Caco-2 (cell line): ENCODE measurements around the gene ACOXL. TPM values are rescaled to one million over a fixed set of nuclear protein-coding genes. Genes with fewer than 3 reads are reported as not detected.

Experiments
- BruUV-seq: library from RNA; stranded (reverse); fragments of 400-500 nt; replicated peaks from 2 replicates; lab custom pipeline; 2021; lab: Mats Ljungman, UMichigan
- CTCF ChIA-PET: fragments of 300-600 bp; sonication (Branson Sonifier 250); formaldehyde crosslinking; loops from one replicate; lab custom pipeline; 2022; ENCODE audit warnings: antibody characterized with exemption; lab: Charles Lee
- POLR2A ChIA-PET: fragments of 300-600 bp; sonication (Branson Sonifier 250); formaldehyde crosslinking; loops from one replicate; lab custom pipeline; 2022; ENCODE audit warnings: antibody characterized with exemption; lab: Charles Lee
- DNase-seq, 2 experiments: peaks; one replicate each; pipeline versions ENCODE4 v3.0.0 to v3.0.0-alpha.2; 2020 to 2022
- H3K27me3 ChIP-seq: replicated peaks from 2 replicates; pipeline ENCODE4 v1.6.0; 2011; ENCODE audit warnings: low read length; ENCODE audit not compliant: control insufficient read depth, insufficient read depth
- H3K36me3 ChIP-seq: 2 replicates; pipeline ENCODE4 v1.5.1; 2011; ENCODE audit warnings: low read length; ENCODE audit not compliant: control insufficient read depth, insufficient read depth
- H3K4me1 ChIP-seq: fragments of 250-450 bp; sonication (Bioruptor Pico); 2 replicates; pipeline ENCODE4 v1.5.1; 2020; ENCODE audit warnings: mild to moderate bottlenecking
- H3K4me3 ChIP-seq: 2 replicates; pipeline ENCODE4 v1.5.1; 2011; ENCODE audit warnings: low read depth, mild to moderate bottlenecking, control low read depth, low read length
- H3K9me3 ChIP-seq: fragments of 250-450 bp; sonication (Bioruptor Pico); 2 replicates; pipeline ENCODE4 v1.5.1; 2020; ENCODE audit warnings: mild to moderate bottlenecking, moderate library complexity
- H3K27ac Mint-ChIP-seq: one replicate; pipeline ENCODE4 v1.8.0; 2022; ENCODE audit warnings: mixed read lengths; ENCODE audit not compliant: unreplicated experiment
- H3K27me3 Mint-ChIP-seq: one replicate; pipeline ENCODE4 v1.8.0; 2022; ENCODE audit warnings: mixed read lengths; ENCODE audit not compliant: insufficient read depth, unreplicated experiment
- H3K36me3 Mint-ChIP-seq: one replicate; pipeline ENCODE4 v1.8.0; 2022; ENCODE audit warnings: mild to moderate bottlenecking, mixed read lengths; ENCODE audit not compliant: insufficient read depth, unreplicated experiment
- H3K4me1 Mint-ChIP-seq: one replicate; pipeline ENCODE4 v1.8.0; 2022; ENCODE audit warnings: low read depth, mixed read lengths; ENCODE audit not compliant: unreplicated experiment
- H3K4me3 Mint-ChIP-seq: one replicate; pipeline ENCODE4 v1.8.0; 2022; ENCODE audit warnings: mild to moderate bottlenecking, moderate library complexity, mixed read lengths; ENCODE audit not compliant: unreplicated experiment
- H3K9me3 Mint-ChIP-seq: one replicate; pipeline ENCODE4 v1.8.0; 2022; ENCODE audit warnings: mixed read lengths; ENCODE audit not compliant: unreplicated experiment
- intact Hi-C: fragments of 100-400 bp; cut with micrococcal nuclease; formaldehyde crosslinking; loops from one replicate; pipeline ENCODE4 v1.10.0; 2022; ENCODE audit not compliant: unreplicated experiment
- total RNA-seq: library from RNA; stranded (reverse); gene quantifications from 2 replicates; pipeline ENCODE4 v1.2.3, GENCODE V29; 2022
- TF ChIP-seq, protein P1 (sequence below), 2 experiments: fragments of 200-600 bp in 1 of 2; IDR thresholded peaks; 1 replicate in 1 of 2; 2 replicates in 1 of 2; pipeline versions ENCODE4 v1.5.1 to v1.8.0; 2011 to 2022; ENCODE audit warnings: antibody characterized with exemption in 1 of 2, control low read depth in 1 of 2, inconsistent platforms in 1 of 2, low read depth in 1 of 2, low read length in 1 of 2, mild to moderate bottlenecking in 1 of 2, moderate library complexity in 1 of 2; ENCODE audit not compliant: insufficient read depth in 1 of 2, severe bottlenecking in 1 of 2, unreplicated experiment in 1 of 2

The ACOXL gene
- total RNA-seq, 1 experiment from 2014 or later = 2.6 TPM

DNA sequence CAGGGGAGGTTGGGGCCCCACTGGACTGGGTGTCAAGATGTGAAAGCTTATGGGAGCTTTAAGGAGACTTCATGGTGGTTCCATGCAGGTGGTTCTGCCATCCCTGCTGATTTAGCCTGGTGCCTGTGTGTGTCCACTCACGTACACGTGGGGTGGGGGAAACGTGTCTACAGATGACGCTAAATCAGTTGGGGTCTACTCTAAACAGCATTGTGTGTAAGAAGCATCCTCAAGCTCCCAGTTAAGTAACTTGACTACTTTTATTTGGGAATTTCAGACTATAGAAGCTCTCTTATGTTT, 435.4 kb downstream of the ACOXL start:
- intact Hi-C loops = no loop called here
- Histone ChIP-seq H3K27me3 (no peaks in the 10 kb centered on the region), H3K36me3 (peaks cover 3% of the 10 kb centered on the region; the same call in 1 of the 2 replicates), H3K4me1 (no peaks in the 10 kb centered on the region; the same call in 1 of the 2 replicates), H3K9me3 (no peaks in the 10 kb centered on the region; the same call in 1 of the 2 replicates), H3K4me3 (no peak overlapping the region)
- peaks cover 17% of the 10 kb centered on the region for H3K36me3 Mint-ChIP-seq
- no peak for DNase-seq
- no TSS peak for BruUV-seq
- H3K9me3 Mint-ChIP-seq = no peaks in the 10 kb centered on the region
- ChIA-PET CTCF (interaction anchor here (0.6 kb wide), 3 partner anchors 30 to 1718 kb away, joined by 3 read pairs; no protein-coding TSS in a partner anchor), POLR2A (no interaction called here)
- no peak overlapping the region for H3K27ac Mint-ChIP-seq
- TF ChIP-seq, protein P1, sequence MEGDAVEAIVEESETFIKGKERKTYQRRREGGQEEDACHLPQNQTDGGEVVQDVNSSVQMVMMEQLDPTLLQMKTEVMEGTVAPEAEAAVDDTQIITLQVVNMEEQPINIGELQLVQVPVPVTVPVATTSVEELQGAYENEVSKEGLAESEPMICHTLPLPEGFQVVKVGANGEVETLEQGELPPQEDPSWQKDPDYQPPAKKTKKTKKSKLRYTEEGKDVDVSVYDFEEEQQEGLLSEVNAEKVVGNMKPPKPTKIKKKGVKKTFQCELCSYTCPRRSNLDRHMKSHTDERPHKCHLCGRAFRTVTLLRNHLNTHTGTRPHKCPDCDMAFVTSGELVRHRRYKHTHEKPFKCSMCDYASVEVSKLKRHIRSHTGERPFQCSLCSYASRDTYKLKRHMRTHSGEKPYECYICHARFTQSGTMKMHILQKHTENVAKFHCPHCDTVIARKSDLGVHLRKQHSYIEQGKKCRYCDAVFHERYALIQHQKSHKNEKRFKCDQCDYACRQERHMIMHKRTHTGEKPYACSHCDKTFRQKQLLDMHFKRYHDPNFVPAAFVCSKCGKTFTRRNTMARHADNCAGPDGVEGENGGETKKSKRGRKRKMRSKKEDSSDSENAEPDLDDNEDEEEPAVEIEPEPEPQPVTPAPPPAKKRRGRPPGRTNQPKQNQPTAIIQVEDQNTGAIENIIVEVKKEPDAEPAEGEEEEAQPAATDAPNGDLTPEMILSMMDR (IDR thresholded peaks at IDR 0.05; ENCODE audit: insufficient read depth in 1 of 2, low read depth in 1 of 2, low read length in 1 of 2, severe bottlenecking in 1 of 2, unreplicated experiment in 1 of 2) = no peak
- H3K4me3 Mint-ChIP-seq = no peak overlapping the region
- no peaks in the 10 kb centered on the region for H3K27me3 Mint-ChIP-seq
- peaks cover 20% of the 10 kb centered on the region for H3K4me1 Mint-ChIP-seq

Other genes starting within 250 kb of the ACOXL start
- gene RGPD6, start 155.4 kb upstream of the ACOXL start, total RNA-seq = 39.4 and 41.3 TPM in 2 replicates
- 59.1 and 60.7 TPM in 2 replicates for gene BUB1, start 54.5 kb upstream of the ACOXL start, total RNA-seq